ENCODE data around the gene PSMD5. TPM values are rescaled to one million over a fixed set of nuclear protein-coding genes. Genes with fewer than 3 reads are reported as not detected.

PSMD5 gene
- total RNA-seq, 1 donor from 2014 or later: 54.3 TPM

DNA sequence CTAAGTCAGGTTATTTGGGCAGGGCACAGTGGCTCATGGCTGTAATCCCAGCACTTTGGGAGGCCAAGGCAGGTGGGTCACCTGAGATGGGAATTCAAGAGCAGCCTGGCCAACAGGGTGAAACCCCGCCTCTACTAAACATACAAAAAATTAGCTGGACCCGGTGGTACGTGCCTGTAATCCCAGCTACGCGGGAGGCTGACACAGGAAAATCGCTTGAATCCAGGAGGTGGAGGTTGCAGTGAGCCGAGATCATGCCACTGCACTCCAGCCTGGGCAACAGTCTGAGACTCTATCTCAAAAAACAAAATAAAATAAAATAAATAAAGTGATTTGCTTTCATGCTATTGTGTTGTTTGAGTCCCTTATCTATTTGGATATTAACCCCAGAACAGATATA lies 41.3 kb downstream of the PSMD5 start:
- Mint-ChIP-seq H3K36me3 (ENCODE audit: low read depth) (peaks cover 15% of the 10 kb centered on the region), H3K27ac (ENCODE audit: unreplicated experiment) (no peak overlapping the region), H3K27me3 (ENCODE audit: low read depth) (no peaks in the 10 kb centered on the region), H3K4me1 (no peaks in the 10 kb centered on the region), H3K9me3 (peaks cover 10% of the 10 kb centered on the region), H3K4me3 (no peak overlapping the region)
- TF ChIP-seq, protein P1, sequence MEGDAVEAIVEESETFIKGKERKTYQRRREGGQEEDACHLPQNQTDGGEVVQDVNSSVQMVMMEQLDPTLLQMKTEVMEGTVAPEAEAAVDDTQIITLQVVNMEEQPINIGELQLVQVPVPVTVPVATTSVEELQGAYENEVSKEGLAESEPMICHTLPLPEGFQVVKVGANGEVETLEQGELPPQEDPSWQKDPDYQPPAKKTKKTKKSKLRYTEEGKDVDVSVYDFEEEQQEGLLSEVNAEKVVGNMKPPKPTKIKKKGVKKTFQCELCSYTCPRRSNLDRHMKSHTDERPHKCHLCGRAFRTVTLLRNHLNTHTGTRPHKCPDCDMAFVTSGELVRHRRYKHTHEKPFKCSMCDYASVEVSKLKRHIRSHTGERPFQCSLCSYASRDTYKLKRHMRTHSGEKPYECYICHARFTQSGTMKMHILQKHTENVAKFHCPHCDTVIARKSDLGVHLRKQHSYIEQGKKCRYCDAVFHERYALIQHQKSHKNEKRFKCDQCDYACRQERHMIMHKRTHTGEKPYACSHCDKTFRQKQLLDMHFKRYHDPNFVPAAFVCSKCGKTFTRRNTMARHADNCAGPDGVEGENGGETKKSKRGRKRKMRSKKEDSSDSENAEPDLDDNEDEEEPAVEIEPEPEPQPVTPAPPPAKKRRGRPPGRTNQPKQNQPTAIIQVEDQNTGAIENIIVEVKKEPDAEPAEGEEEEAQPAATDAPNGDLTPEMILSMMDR (conservative IDR thresholded peaks at IDR 0.05): no peak
- DNase-seq (ENCODE audit: low read depth, low spot score): no peak

DNA sequence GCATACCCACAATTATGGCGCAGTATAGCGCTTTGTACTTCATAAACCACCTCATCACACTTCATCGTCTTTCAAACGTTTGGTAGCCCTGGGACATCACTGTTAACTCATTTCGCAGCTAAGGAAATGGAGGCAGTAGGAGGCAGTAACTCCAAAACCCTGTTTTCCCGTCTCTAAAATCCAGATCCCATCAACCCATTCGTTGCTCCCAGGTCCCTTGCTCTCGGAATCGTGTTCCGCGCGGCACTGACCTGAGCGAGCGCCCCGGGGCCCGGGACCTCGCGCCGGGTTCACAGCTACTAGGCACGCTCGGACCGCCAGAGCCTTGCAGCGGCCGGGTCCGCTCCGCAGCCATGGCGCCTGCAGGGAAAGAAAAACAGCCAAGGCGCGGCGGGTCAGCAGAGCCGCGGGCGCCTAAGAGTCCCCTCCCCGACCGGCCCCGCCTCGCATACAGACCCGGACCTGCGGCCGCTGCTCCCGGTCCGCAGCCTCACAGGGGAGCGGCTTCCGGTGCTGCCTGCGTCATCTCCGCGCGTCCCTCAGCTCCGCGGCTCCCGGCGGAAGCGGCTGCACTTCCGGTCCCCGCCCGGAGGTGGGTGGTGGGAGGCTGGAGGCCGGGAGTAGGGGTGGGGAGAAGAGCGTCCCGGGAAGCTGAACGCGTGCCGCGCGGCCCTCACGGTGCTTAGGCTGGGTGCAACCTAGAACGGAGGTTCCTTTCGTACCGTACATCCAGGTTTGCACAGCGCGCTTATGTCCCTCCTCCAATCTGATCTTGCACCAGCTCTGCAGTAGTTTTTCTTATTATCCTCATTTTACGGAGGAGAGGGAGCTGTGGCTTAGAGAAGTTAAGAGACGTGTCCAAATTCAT lies 49.6 kb downstream of the PSMD5 start, which contains the start of gene FBXW2:
TSS of gene FBXW2 (minus strand) at position 519 of the 868 bp plus-strand sequence. CDS start 5,158 bp downstream, outside the sequence.
- H3K36me3 Mint-ChIP-seq (ENCODE audit: low read depth): no peaks in the 10 kb centered on the region
- TF ChIP-seq, protein P1 (conservative IDR thresholded peaks at IDR 0.05): no peak
- no peaks in the 10 kb centered on the region for H3K9me3 Mint-ChIP-seq
- peak within 1 kb of the TSS; percentile 91 for H3K4me3 Mint-ChIP-seq
- H3K27ac Mint-ChIP-seq (ENCODE audit: unreplicated experiment): peak within 1 kb of the TSS; percentile 99
- H3K4me1 Mint-ChIP-seq: peaks cover 43% of the 10 kb centered on the region
- peak; percentile 84 for DNase-seq (ENCODE audit: low read depth, low spot score)
- no peaks in the 10 kb centered on the region for H3K27me3 Mint-ChIP-seq (ENCODE audit: low read depth)

DNA sequence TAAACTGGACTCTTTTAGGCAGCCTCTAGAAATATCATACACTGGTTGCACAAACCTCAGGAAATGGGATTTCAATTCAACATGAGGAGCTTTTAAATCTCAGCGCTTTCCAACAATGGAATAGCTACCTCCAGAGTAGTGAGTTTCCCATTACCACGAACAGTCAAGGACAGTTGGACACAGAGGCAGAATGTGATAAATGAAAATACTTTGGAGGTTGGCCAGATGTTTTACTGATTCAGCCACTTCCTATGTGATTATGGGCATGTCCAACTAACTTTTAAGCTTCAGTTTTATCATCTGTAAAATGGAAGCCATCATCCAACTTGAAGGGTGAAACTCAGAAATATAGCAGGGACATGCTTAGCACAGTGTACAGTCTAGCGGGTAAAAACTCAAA lies 51.6 kb downstream of the PSMD5 start:
- TF ChIP-seq, protein P1 (conservative IDR thresholded peaks at IDR 0.05): no peak
- H3K27me3 Mint-ChIP-seq (ENCODE audit: low read depth): no peaks in the 10 kb centered on the region
- peaks cover 43% of the 10 kb centered on the region for H3K4me1 Mint-ChIP-seq
- H3K36me3 Mint-ChIP-seq (ENCODE audit: low read depth): peaks cover 2% of the 10 kb centered on the region
- no peaks in the 10 kb centered on the region for H3K9me3 Mint-ChIP-seq
- DNase-seq (ENCODE audit: low read depth, low spot score): no peak
- H3K4me3 Mint-ChIP-seq: peak overlapping the region; percentile 91
- no peak overlapping the region for H3K27ac Mint-ChIP-seq (ENCODE audit: unreplicated experiment)

DNA sequence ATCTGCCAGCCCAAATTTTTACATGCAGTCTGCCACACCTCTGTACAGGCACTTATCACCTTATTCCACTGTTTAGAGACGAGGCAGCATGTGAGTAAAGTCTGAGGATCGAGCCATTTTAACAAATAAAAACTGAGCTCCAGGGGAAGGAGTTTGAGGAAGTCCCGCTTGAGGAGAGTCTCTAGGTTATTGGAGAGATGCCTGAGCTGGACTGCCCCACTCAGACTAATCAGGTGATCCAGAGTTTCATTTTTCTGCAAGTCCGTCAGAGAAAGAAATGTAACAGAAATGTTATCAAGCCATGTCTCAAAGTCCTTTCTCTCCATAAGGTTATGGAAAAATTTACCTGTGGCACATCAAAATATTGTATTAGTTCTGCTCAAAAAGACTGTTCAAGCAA lies 54.8 kb downstream of the PSMD5 start:
- H3K27ac Mint-ChIP-seq (ENCODE audit: unreplicated experiment): no peak overlapping the region
- TF ChIP-seq, protein P1 (conservative IDR thresholded peaks at IDR 0.05): no peak
- no peaks in the 10 kb centered on the region for H3K27me3 Mint-ChIP-seq (ENCODE audit: low read depth)
- peaks cover 35% of the 10 kb centered on the region for H3K4me1 Mint-ChIP-seq
- H3K36me3 Mint-ChIP-seq (ENCODE audit: low read depth): peaks cover 6% of the 10 kb centered on the region
- no peak for DNase-seq (ENCODE audit: low read depth, low spot score)
- no peaks in the 10 kb centered on the region for H3K9me3 Mint-ChIP-seq
- no peak overlapping the region for H3K4me3 Mint-ChIP-seq

DNA sequence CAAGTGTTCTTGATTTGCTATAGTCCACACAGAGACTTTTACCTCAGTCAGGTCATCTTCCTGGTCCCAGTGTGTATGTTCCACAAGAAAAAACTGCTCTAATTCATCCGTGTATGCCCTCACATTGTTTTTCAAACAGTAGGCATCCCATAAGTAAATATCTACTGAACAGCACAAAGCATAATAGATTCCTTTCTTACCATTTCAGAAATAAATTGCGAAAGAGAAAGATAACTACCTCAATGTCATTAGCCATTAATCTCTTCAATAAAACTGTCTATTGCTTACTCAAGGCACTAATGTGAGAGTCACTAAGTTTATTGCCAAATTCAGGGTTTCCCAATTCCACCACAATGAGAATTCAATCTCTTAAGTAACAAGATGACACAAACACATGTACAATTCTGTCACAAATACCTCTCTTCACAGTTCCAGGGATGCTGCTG lies 59.1 kb downstream of the PSMD5 start:
- no peak overlapping the region for H3K27ac Mint-ChIP-seq (ENCODE audit: unreplicated experiment)
- H3K36me3 Mint-ChIP-seq (ENCODE audit: low read depth): peaks cover 8% of the 10 kb centered on the region

More for the DNA sequence above, 59.1 kb downstream of the PSMD5 start:
- peaks cover 10% of the 10 kb centered on the region for H3K4me1 Mint-ChIP-seq
- no peaks in the 10 kb centered on the region for H3K9me3 Mint-ChIP-seq
- DNase-seq (ENCODE audit: low read depth, low spot score): no peak
- TF ChIP-seq, protein P1 (conservative IDR thresholded peaks at IDR 0.05): no peak
- H3K4me3 Mint-ChIP-seq: no peak overlapping the region
- no peaks in the 10 kb centered on the region for H3K27me3 Mint-ChIP-seq (ENCODE audit: low read depth)

Measured in neural crest cell (in vitro differentiated cells).